NAMALWA (cell line): Measurements from ENCODE around the gene IL1B.
"Not testable (repeated sequence)": the region's sequence is repeated elsewhere in the genome, so short reads cannot be mapped to it uniquely, and the experiment has no call there.

Experiments used
- DNase-seq: peaks from one replicate; pipeline ENCODE4 v3.0.0-alpha.2; 2015; ENCODE audit warnings: low spot score

The IL1B gene

DNA sequence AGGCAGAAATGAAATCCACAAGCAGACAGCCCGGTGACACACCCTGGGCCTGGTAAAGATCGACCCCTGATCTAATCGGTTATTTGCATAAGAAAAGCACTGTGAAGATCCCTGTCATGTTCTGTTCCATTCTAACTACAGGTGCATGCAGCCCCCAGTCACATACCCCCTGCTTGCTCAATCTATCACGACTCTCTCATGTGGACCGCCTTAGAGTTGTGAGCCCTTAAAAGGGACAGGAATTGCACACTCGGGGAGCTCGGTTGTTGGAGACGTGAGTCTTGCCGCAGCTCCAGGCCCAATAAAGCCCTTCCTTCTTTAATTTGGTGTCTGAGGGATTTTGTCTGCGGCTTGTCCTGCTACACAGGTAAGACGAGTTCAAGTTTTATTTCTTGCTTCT lies 13.4 kb upstream of the IL1B start:
- DNase-seq: no peak

DNA sequence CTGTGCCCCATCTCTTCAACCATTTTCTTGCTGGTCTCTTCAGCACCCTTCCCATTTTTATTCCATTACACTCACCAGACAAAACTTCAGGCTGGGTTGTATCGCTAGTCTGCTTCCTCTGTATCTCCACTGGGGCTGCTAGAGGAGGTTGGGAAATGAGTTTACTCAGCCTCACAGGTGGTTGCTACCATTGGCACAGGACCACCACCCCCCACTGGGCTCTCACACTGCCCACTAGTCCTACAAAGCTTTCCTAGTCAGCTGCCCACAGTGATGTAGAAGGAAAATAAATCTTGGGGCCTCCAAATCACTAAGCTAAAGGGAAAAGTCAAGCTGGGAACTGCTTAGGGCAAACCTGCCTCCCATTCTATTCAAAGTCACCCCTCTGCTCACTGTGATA lies 12.3 kb upstream of the IL1B start:
- DNase-seq: no peak

DNA sequence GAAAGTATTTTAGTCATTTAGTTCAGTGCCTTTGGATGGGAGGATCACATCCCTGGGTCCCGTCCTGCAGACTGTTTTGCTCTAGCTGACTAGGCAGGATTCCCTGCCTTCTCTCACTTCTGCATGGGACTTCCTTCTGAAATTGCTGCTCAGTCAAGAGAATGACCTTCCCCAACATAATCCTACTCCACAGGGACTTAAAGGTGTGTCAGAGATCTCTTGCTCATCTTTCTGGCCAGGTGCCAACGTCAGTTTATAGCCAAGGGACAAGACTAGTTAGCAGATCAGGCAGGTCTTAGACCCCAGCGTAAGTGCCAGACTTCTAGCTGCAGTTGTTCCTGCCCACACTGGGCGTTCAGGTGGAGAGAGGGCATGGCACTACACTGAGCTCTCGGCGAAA lies 9.5 kb upstream of the IL1B start:
- DNase-seq: no peak

DNA sequence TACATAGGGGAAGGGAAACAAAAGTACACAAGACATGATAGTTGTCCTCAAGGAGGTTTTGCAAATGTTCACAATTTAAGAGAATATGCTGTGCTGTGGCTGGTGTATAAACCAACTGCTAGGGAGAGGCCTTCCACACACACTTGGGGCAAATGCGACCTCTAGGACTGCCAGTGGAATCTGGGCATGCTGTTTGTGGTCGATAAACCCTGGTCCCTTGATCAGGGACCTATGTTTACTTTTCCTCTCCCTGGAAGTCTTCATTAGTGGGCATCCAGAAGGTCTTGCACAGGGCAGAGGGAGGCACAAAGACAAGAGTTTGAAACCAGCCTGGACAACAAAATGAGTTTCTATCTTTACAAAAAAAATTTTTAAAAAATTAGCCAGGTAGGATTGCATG lies 7.3 kb upstream of the IL1B start:
- no peak for DNase-seq

DNA sequence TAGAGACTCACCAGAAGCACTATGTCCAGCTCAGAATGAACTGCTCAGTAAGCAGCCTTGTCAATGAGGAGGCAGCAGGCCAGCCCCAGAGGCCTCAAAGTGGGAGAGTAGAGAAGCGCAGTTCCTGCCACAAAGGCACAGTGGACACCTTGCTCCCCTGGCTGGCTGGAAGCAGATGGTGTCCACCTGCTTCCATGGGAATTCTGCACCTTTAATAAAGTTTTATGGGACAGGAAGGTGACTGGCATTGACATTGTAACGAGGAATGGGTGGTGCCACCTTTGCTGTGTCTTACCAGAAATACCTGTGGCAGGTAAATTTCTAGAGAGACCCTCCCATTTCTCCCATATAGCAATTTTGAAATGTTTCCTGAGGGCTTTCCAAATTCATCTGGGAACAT lies 6.7 kb upstream of the IL1B start:
- no peak for DNase-seq

DNA sequence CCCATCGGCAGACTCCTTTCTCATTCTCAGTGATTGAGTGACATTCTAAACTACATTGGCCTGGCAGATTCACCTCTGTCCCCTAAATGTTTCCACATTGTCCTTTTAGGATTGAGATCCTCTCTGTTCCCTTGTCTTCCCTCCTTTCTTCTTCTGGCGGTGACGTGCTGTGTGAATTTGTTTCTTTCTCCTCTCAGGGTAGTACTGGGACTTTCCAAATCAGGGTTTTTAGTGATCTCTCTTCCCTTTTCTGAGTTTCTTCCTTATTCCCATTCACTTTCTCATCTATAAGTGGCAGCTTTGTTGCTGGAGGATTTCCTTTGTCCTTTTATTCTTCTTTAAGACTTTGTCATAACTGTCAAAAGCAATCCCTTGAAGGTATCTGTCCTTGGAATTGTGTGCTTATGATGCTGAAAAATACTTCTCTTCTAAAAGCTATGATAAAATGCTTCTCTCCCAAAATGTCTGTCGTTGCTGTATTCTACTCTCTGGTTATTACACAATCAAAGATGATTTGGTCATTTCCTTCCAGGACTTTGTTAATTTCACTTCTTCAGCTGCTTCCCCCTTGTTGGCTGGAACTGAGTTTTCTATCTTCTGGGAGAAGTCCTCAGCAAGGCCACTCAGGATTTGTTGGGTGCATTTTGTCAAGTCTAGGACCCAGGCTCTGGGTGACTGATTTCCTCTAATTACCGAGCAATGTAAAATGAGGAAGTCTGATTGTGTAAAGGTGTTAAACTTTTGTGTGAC lies 4.9 kb upstream of the IL1B start:
- DNase-seq: no peak

DNA sequence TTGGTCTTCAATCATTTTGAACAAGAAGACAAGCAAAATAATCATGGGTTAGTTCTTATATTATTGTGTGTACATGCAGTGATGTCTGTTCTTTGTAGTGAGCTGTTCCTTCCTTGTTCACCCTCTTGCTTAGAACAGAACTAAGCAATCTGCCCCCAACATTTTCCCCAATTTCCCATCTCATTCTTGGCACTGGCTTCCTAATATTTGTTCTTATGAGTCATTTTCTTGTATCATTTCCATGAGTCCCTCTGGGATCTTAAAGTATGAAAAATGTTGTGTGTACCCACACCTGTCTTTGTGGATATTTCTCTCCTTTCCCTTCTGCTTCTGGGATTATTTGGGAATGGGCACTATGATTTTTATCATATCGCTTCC lies 3.5 kb upstream of the IL1B start:
- DNase-seq: no peak

DNA sequence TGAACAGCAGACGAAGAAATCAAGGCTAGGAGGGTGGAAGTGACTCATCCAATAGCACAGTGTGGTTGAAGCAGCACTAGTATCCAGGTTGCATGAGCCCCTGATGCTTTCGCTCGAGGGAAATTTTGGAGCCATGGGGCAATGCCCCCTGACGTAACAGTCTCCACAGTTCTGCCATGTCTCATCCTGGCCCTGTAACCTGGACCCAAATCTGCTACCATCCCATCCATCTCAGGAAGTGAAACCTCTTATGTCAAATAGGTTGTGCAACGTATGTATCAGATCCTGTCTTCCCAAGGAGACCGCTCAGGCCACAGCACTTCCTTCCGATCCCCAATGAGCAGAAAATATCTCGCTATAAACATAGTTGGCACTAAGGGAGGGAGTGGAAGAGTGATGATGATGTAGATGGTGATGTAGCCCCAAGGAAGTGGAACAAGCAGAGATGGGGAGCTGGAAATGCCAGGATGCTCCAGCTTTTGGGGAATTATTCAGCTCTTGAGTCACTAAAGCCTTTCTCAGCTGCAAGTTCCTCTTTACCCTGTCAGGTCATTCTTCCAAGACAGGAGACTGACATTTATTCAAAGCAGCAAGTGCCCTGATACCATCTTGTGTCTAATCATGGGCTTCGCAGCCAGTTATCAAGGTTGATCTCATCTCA lies 3.0 kb upstream of the IL1B start:
- no peak for DNase-seq

DNA sequence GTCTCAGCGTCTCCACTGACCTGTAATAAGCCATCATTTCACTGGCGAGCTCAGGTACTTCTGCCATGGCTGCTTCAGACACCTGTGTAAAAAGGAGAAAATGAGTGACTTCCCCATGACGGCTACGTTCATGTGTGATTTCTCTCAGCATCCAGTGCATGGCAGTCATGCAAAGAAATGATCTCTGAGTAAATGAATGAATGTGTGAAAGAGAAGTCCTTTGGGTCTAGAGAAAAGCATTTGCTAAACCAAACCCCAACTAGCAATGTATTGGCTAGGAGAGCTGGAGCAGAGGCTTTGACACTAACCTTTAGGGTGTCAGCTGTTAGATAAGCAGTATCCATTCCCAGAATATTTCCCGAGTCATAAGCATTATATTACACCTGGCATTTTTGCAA lies 417 bp downstream of the IL1B start:
- no peak for DNase-seq

DNA sequence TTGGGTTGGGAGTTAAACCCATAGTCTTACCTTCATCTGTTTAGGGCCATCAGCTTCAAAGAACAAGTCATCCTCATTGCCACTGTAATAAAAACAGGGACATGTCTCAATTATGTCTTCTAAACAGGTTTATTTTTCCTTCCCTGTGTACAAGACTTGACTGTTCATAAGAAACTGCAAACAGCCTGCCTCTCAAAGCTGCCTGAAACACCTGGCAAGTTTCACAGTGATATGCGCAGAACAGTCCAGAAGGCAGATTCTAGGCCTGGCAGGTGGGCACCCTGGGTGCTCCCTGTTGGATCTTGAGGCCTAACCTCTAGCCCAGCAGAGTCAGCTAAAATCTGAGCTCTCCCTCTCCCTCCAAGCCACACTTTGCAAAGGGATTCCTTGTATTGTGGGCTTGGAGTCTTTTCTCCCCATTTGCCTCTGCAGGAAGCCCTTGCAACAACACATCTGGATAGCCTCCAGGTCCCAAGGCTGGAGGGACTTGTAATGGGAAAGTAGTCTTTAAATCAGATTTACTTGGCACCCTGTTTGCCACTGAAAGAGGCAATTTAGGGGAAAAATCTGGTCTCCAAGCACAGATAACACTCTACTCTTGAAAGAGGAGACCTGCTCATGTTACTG lies 930 bp downstream of the IL1B start:
- no peak for DNase-seq

DNA sequence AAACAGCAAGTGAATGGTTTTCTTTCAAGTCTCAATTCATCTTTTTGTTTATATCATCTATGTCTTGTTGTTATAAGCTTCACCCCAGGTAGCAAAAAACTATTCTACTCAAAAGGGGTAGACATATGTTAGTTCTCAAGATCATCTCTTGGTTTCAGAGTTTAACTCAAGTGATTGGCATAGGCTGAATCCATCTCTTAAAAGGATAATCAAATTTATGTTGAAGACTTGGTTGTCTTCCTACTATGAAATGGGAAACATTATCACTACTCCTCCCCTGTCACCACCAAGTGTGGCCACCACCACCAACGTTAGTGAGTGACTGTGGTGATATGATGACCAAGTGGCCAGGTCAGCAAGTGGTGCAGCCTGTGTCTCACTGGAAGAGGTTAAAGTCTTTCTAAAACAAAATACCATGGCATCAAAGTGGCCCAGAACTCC lies 1.5 kb downstream of the IL1B start:
- DNase-seq: no peak

DNA sequence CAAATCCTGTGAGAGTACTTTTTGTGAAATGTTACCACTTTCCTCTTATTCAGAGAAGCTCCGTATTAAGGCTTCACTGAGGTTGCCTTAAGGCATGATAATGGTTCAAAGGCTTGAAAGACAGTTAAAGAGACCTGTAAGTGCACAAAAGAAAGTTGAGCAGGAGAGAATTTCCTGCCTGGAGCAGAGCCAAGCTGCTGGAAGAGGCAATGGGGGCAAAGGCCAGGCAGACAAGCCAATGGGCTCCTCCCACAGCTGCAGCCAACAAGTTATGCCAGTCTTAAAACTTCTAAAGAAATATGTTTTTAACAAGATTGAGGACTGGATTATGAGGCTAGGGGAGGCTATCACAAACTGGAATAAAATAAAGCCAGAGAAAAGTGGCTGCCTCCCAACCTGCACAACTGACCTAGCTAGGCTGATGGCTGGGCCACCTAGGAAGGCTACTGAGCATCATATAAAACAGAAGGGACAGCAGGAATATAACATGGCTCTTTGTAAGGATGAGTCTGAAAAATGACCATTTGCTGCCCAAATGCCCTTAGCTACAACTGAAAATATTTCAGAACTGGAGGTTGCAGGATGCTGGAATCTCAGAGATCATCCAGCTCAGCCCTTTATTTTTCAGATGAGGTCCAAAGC lies 2.1 kb downstream of the IL1B start:
- DNase-seq: no peak

DNA sequence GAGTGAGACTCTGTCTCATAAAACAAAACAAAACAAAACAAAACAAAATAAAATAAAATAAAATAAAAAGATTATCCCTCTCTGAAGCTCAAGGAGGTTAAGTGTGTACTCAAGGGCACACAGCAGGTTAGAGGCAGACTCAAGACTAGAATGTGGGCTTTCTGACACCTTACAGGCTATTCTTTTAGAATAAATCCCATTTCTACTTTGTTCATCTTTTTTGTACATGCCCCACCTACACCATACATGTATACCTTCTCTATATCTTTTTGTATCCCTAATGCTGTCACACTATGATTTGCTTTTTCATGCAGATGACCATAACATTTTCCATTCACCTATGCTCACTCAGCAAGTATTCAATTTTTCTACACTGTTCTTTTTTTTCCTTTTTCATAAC lies 2.6 kb downstream of the IL1B start:
- no peak for DNase-seq

DNA sequence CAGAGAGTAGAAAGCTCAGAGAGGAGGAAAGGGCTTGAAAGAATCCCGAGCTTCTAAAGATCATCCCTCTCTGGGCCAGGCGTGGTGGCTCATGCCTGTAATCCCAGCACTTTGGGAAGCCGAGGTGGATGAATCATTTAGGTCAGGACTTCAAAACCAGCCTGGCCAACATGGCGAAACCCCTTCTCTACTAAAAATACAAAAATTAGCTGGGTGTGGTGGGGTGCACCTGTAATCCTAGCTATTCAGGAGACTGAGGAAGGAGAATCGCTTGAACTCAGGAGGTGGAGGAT lies 3.0 kb downstream of the IL1B start:
- DNase-seq: not testable (repeated sequence)

DNA sequence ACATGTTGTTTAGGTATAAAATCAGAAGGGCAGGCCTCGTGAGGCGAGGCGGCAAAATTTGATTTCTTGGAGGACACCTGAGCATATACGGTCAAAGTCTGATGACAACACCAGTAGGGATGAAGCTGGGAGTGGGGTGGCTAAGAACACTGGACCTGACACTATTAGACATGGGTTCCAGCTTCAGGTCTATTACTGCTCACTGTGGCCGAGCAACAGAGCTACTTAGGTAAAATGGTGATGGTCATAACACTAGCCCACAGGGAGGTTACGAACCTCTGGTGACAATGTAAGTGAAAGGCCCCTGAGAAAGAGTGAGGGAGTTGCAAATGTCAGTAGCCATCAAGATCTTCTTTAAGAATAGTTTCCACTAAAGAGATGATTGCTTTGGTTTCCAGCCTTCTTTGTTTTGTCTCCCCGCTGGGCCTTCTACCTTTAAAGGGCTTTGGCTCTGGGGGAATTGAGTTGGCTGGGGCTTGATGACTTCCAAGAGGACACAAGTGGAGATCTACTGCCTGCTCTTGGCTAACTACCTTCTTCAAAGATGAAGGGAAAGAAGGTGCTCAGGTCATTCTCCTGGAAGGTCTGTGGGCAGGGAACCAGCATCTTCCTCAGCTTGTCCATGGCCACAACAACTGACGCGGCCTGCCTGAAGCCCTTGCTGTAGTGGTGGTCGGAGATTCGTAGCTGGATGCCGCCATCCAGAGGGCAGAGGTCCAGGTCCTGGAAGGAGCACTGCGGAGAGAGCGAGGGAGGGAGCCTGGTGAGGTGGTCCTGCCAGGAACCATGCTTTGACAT lies 3.5 kb downstream of the IL1B start:
- DNase-seq: no peak

DNA sequence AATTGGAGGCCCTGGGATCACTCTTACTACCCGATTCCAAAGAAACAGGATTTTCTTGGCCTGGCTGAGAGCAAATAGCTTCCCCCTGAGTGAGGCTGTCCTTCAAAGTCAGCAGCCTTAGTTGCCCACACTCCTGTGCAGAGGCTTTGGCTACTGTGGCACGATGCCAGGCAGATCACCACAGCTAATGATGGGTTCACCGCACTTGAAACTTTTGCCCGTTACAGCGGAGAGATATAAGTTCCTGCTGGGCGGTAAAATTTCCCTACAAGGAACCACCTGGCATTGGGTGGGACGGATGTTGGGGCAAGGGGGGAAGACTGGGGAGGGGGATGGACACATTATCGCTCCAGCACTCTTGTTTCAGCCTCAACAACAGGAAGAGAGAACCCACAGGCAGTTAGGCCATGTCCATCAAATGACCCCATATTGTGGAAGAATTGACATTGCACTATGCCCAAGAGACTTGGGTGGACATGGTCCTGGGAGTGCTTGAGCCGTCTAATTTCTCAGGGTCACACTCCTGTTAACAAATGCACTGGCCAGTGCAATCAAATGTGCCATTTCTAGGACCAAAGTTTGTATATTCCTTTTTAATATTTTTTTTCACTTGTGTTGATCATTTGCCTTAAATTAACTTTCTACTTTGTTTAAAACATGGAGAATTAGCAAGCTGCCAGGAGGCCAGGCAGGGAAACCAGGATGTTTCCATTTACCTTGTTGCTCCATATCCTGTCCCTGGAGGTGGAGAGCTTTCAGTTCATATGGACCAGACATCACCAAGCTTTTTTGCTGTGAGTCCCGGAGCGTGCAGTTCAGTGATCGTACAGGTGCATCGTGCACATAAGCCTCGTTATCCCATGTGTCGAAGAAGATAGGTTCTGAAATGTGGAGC lies 4.4 kb downstream of the IL1B start:
- DNase-seq: peak; percentile 9

DNA sequence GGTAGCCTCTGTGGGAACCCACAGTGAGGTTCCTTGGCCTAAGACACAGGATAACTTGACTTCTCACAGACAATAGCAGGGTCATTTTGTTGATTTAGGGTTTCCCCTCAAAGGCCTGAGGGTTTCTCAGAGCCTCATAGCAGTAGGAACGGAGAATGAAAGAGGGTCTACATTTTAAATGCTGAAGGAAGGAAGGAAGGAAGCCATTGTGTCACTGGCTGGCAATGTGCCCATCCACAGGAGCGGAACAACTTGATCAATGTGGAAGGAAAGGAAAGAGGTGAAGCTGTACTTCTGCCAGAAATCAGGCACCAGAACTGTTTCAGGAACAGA lies 5.1 kb downstream of the IL1B start:
- peak; percentile 7 for DNase-seq

DNA sequence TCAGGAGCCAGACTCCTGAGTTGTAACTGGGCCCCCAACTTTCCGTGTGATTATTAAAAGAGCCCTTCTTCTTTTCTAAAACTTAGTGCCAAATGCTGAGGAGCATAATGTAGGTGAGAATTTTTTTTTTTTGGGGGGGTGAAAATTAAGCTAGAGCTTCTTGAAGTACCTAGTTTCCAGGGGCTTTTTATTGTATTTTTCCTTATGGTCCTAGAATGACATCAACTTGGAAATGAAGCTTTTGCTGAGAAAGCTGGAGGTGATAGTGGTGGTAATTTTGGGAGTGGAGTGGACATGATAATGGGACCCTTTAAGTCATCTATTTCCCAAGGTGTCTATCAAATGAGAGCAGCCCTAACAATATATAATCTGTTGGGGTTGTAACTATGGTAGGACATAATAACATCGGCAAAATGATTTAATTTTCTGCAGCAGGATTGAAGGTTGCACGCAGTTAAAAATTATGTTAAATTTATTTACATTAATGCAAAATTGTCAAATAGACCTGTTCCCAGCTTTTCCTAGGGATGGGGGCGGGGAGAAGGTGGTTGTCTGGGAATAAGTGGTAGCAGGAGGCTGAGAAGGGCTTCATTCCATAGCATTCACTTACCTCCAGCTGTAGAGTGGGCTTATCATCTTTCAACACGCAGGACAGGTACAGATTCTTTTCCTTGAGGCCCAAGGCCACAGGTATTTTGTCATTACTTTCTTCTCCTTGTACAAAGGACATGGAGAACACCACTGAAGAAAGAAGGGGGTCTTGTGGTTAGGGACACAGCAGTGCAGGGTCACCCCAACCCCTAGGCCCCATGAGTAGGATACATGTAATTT lies 5.7 kb downstream of the IL1B start:
- DNase-seq: no peak

DNA sequence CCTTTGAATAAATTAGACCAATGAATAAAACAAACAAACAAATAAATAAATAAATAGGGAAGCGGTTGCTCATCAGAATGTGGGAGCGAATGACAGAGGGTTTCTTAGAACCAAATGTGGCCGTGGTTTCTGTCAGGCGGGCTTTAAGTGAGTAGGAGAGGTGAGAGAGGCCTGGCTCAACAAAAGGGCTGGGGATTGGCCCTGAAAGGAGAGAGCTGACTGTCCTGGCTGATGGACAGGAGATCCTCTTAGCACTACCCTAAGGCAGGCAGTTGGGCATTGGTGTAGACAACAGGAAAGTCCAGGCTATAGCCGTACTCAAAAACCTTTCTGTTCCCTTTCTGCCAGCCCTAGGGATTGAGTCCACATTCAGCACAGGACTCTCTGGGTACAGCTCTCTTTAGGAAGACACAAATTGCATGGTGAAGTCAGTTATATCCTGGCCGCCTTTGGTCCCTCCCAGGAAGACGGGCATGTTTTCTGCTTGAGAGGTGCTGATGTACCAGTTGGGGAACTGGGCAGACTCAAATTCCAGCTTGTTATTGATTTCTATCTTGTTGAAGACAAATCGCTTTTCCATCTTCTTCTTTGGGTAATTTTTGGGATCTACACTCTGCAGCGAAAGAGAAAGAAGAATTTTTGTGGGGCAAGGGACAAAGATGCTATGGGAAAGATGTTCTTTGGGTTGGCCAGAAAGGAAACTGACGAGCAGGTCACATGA lies 6.5 kb downstream of the IL1B start:
- no peak for DNase-seq
